ENCODE results near the gene UFC1. TPM values are rescaled to one million over a fixed set of nuclear protein-coding genes. Genes with fewer than 3 reads are reported as not detected.

Gene UFC1
- total RNA-seq, 1 experiment from 2014 or later, result 127 TPM

- no peaks in the 10 kb centered on the region for H3K9me3 ChIP-seq (ENCODE audit: control insufficient read depth, insufficient read depth, low read depth, low read length)
- no peak for TF ChIP-seq SIN3A (IDR thresholded peaks at IDR 0.05; ENCODE audit: borderline replicate concordance, insufficient read depth, low read depth, low read length)
- no peak for TF ChIP-seq TCF7L2 (IDR thresholded peaks at IDR 0.05; ENCODE audit: low read depth, low read length)
- TF ChIP-seq REST (IDR thresholded peaks at IDR 0.05; ENCODE audit: insufficient read depth in 1 of 2, low read depth in 2 of 2, low read length in 1 of 2), result no peak
- TF ChIP-seq CTCF (IDR thresholded peaks at IDR 0.05), result no peak
- TF ChIP-seq POLR2AphosphoS5 (IDR thresholded peaks at IDR 0.05; ENCODE audit: low read depth, low read length), result no peak
- BruUV-seq (replicated peaks), result no TSS peak
- no peaks in the 10 kb centered on the region for H3K27me3 ChIP-seq (ENCODE audit: control insufficient read depth, insufficient read depth, low read length)
- in situ Hi-C loops (cut with HindIII; ENCODE audit: low pct_unique_long_range_greater_than_20kb, low sequenced_read_pairs), result no loop called here
- DNase-seq (ENCODE audit: low read depth, low spot score) (no peak), ATAC-seq (no peak)
- intact Hi-C loops (cut with micrococcal nuclease; ENCODE audit: unreplicated experiment), result no loop called here
- peak overlapping the region; percentile 82 to 90 for H3K4me3 ChIP-seq (ENCODE audit: low read depth in 2 of 2, low read length in 2 of 2)
- peaks cover 23% of the 10 kb centered on the region for H3K4me1 ChIP-seq (ENCODE audit: control insufficient read depth, insufficient read depth, low read length)
- ChIA-PET POLR2A (no interaction called here), CTCF (no interaction called here)
- peaks cover 11% of the 10 kb centered on the region for H3K36me3 ChIP-seq (ENCODE audit: control insufficient read depth, insufficient read depth, low read length)
- peak overlapping the region; percentile 91 for H3K27ac ChIP-seq (ENCODE audit: low read length)
These were observed 6.1 kb downstream of the UFC1 start for GRCh38 chr1:161159913-161160243.

GRCh38 chr1:161160671-161161145 is 6.9 kb downstream of the UFC1 start:
- DNase-seq (ENCODE audit: low read depth, low spot score) (no peak), ATAC-seq (no peak)
- Histone ChIP-seq H3K36me3 (ENCODE audit: control insufficient read depth, insufficient read depth, low read length) (peaks cover 11% of the 10 kb centered on the region), H3K27me3 (ENCODE audit: control insufficient read depth, insufficient read depth, low read length) (no peaks in the 10 kb centered on the region), H3K27ac (ENCODE audit: low read length) (no peak overlapping the region), H3K4me1 (ENCODE audit: control insufficient read depth, insufficient read depth, low read length) (peaks cover 26% of the 10 kb centered on the region), H3K4me3 (ENCODE audit: low read depth in 2 of 2, low read length in 2 of 2) (no peak overlapping the region; a peak in 1 of 4 replicates), H3K9me3 (ENCODE audit: control insufficient read depth, insufficient read depth, low read depth, low read length) (no peaks in the 10 kb centered on the region)
- TF ChIP-seq REST (IDR thresholded peaks at IDR 0.05; ENCODE audit: insufficient read depth in 1 of 2, low read depth in 2 of 2, low read length in 1 of 2), result no peak
- intact Hi-C loops (cut with micrococcal nuclease; ENCODE audit: unreplicated experiment), result no loop called here
- BruUV-seq (replicated peaks), result no TSS peak
- ChIA-PET CTCF (no interaction called here), POLR2A (no interaction called here)
- in situ Hi-C loops (cut with HindIII; ENCODE audit: low pct_unique_long_range_greater_than_20kb, low sequenced_read_pairs), result no loop called here
